Upper lobe of right lung (tissue), 1 donor: ENCODE measurements around the gene PDHB. TPM values are rescaled to one million over a fixed set of nuclear protein-coding genes. Genes with fewer than 3 reads are reported as not detected.

Source experiments
- ATAC-seq: fragments of 200-7000 bp; cut with Tn5 transposase; one replicate; pipeline ENCODE4 v1.9.1; 2020; ENCODE audit warnings: mild to moderate bottlenecking, moderate library complexity
- DNase-seq: peaks from one replicate; pipeline ENCODE4 v3.0.0-alpha.2; 2020
- H3K27ac ChIP-seq: fragments of 200-600 bp; one replicate; pipeline ENCODE4 v1.8.0; 2022
- H3K27me3 ChIP-seq: fragments of 200-600 bp; one replicate; pipeline ENCODE4 v1.8.0; 2022; ENCODE audit warnings: mild to moderate bottlenecking
- H3K36me3 ChIP-seq: fragments of 200-600 bp; one replicate; pipeline ENCODE4 v1.8.0; 2022
- H3K4me1 ChIP-seq: fragments of 200-600 bp; one replicate; pipeline ENCODE4 v1.8.0; 2022
- H3K4me3 ChIP-seq: fragments of 200-600 bp; one replicate; pipeline ENCODE4 v1.8.0; 2022; ENCODE audit warnings: mild to moderate bottlenecking
- H3K9me3 ChIP-seq: fragments of 200-600 bp; one replicate; pipeline ENCODE4 v1.8.0; 2022
- CTCF ChIP-seq: fragments of 200-600 bp; IDR thresholded peaks from one replicate; pipeline ENCODE4 v1.8.0; 2022; ENCODE audit warnings: antibody characterized with exemption
- intact Hi-C: fragments of 100-400 bp; cut with DNase I; formaldehyde crosslinking; loops from one replicate; pipeline ENCODE4 v1.11.0; 2022
- long read RNA-seq: library from polyadenylated mRNA; unstranded; transcript quantifications from one replicate; pipeline ENCODE4 v2.0.0, GENCODE V29; 2021
- total RNA-seq: library from RNA; stranded (reverse); fragmentation: NEBNext Ultra II Directional; extraction: Animal tissue kit (Norgen Biotek cat#: 25700); gene quantifications from one replicate; pipeline ENCODE4 v1.2.1, GENCODE V29; 2021
- donor health status: DM: no; HTN: yes; CAD: no; lungs with severe emphysema.

Gene PDHB
- 49.6 TPM for total RNA-seq
- long read RNA-seq, transcript PDHB-201 (10 exons, 1,527 nt), result major isoform, 99 of 113 reads
- long read RNA-seq, partial matches to known transcripts, result 4 of 113 reads
- long read RNA-seq, other reads (novel, unspliced or antisense), result 5 of 113 reads

DNA sequence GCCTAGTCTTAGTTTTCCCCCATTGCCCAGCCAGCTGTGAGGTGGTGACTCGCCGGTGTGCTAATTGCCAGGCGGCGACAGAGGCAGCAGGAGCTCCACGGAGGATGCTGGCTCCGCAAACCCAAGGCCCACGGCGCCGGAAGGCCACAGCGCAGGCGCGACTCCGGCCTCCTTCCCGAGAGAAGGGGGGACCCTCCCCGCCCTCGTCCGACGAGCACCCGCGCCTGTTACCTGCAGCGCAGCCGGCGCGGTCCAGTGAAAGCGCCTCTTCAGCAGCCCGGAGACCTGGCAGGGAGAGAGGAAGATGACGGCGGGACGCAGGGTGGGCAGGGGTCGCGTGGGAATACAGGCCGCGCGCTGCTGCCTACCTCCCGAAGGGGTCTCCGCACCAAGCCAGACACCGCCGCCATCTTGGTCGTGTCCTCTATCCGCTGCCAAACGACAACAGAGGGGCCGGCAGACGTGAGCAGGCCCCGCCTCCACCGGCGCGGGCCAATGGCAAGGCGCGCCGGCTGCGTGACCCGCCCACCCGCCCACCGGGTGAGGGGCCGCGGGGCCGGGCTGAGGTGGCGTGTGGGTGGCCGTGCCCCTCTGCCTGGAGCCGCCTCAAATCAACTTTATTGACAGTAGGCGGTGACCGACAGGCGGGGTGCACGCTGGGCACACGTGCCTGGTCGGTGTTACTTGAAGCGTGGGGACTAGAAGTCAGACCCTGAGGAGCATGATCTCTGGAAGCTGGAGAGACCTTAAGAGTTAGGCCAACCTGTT is at the start of gene PDHB:
Gene PDHB, minus strand, starts transcription at position 433 of the 768 bp plus-strand sequence. Its CDS starts 23 bp downstream, at position 410.
- intact Hi-C loops, result no loop called here
- Histone ChIP-seq H3K27ac (peak within 1 kb of the TSS; percentile 94), H3K4me3 (peak within 1 kb of the TSS; percentile 85), H3K27me3 (no peaks in the 10 kb centered on the region), H3K4me1 (peaks cover 22% of the 10 kb centered on the region), H3K36me3 (peaks cover 36% of the 10 kb centered on the region), H3K9me3 (no peaks in the 10 kb centered on the region)
- no peak for TF ChIP-seq CTCF
- DNase-seq (peak; percentile 97), ATAC-seq (peak; percentile 99)

DNA sequence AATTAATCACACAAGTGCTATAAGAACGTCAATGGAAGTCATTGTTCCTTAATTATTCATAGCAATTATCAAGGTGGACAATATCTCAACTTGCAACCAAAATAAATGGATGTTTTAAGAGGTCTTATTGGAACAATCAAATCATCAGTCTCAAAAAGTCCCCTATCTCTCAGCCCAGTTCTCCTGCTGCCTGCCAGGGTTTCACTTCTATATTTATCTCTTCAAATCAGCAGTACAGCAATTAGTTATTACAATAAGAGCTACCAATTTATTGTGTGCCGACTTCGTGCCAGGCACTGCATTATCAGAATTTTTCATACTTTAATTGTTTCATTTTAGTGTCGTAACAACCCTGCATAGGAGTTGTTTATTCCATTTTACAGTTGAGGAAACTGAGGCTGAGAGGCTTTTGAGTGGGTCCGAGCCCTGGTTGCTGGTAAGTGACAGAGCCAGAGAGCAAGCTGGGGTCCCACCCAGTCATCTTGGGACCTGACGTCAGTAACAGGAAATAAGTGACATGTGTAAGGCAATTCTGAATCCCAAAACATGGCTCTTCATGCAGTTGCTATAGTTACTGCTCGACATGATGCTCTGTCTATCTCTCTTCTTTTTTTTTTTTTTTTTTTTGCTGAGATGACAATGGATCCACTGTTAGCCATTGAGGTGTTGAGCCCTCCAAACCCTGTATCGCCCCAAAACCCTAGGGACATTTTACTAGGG is 49.4 kb upstream of the PDHB start:
- intact Hi-C loops, result no loop called here
- no peaks in the 10 kb centered on the region for H3K27me3 ChIP-seq

DNA sequence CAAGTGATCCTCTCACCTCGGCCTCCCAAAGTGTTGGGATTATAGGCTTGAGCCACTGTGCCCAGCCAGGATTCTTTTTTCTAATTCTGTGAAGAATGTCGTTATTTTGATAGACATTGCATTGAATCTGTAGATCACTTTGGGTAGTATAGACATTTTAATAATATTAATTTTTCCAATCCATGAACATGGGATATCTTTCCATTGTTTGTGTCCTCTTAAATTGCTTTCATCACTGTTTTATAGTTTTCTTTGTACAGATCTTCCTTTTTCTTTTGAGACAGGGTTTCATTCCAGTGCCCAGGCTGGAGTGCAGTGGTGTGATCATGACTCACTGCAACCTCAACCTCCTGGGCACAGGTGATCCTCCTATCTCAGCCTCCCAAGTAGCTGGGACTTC is 46.7 kb upstream of the PDHB start:
- H3K4me3 ChIP-seq, result no peak overlapping the region
- no peaks in the 10 kb centered on the region for H3K36me3 ChIP-seq
- H3K27me3 ChIP-seq, result no peaks in the 10 kb centered on the region
- H3K9me3 ChIP-seq, result no peaks in the 10 kb centered on the region
- H3K27ac ChIP-seq, result no peak overlapping the region
- no peak for TF ChIP-seq CTCF
- ATAC-seq (no peak), DNase-seq (no peak)
- intact Hi-C loops, result no loop called here
- peaks cover 9% of the 10 kb centered on the region for H3K4me1 ChIP-seq

More for the DNA sequence above, 49.4 kb upstream of the PDHB start:
- H3K27ac ChIP-seq, result no peak overlapping the region
- ATAC-seq, result no peak
- no peaks in the 10 kb centered on the region for H3K9me3 ChIP-seq
- no peak for TF ChIP-seq CTCF
- H3K36me3 ChIP-seq, result no peaks in the 10 kb centered on the region
- no peak overlapping the region for H3K4me3 ChIP-seq
- peaks cover 6% of the 10 kb centered on the region for H3K4me1 ChIP-seq
- DNase-seq, result no peak

- DNase-seq (no peak), ATAC-seq (no peak)
- H3K4me1 ChIP-seq, result peaks cover 11% of the 10 kb centered on the region
- H3K27ac ChIP-seq, result no peak overlapping the region
- intact Hi-C loops, result no loop called here
- no peak overlapping the region for H3K4me3 ChIP-seq
- no peak for TF ChIP-seq CTCF
- H3K9me3 ChIP-seq, result no peaks in the 10 kb centered on the region
- no peaks in the 10 kb centered on the region for H3K36me3 ChIP-seq
- H3K27me3 ChIP-seq, result no peaks in the 10 kb centered on the region
Measured at GRCh38 chr3:58478781-58479180, 45.1 kb upstream of the PDHB start.

DNA sequence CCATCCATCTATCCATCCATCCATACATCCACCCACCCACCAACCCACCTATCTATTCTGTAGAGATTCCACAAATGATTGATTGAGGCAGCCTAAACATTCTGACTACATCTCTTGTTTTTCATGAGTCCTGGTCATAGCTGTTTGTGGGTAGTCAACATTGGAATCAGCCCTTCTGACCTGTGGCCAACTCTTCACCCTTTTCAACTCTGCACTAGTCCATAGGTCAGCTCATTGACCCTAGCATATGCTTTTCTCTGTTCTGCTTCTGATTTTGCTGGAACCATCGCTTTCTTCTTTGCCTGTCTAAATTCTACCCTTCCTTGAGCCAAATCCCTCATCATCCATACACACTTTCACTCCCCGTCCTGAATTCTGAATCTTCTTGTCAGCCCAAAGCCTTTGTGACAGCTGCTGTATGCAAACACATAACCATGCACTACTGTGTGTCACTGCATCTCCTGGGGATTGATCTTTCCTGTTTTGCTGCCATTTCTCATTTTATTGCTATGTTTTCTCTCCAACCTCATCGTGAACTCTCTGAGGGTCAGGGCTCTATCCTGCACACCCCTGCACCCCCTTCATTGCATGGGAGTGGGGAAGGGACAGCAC is 41.4 kb upstream of the PDHB start:
- ATAC-seq (no peak), DNase-seq (no peak)
- intact Hi-C loops, result no loop called here
- Histone ChIP-seq H3K4me3 (no peak overlapping the region), H3K36me3 (no peaks in the 10 kb centered on the region), H3K27me3 (no peaks in the 10 kb centered on the region), H3K4me1 (peaks cover 25% of the 10 kb centered on the region), H3K9me3 (no peaks in the 10 kb centered on the region), H3K27ac (no peak overlapping the region)
- no peak for TF ChIP-seq CTCF
